ENCODE data around the gene GAPDH.
A peak's percentile ranks its signal among the peaks of the same experiment; 100 is the strongest.
"Not testable (repeated sequence)": the region's sequence is repeated elsewhere in the genome, so short reads cannot be mapped to it uniquely, and the experiment has no call there.

Gene GAPDH

DNA sequence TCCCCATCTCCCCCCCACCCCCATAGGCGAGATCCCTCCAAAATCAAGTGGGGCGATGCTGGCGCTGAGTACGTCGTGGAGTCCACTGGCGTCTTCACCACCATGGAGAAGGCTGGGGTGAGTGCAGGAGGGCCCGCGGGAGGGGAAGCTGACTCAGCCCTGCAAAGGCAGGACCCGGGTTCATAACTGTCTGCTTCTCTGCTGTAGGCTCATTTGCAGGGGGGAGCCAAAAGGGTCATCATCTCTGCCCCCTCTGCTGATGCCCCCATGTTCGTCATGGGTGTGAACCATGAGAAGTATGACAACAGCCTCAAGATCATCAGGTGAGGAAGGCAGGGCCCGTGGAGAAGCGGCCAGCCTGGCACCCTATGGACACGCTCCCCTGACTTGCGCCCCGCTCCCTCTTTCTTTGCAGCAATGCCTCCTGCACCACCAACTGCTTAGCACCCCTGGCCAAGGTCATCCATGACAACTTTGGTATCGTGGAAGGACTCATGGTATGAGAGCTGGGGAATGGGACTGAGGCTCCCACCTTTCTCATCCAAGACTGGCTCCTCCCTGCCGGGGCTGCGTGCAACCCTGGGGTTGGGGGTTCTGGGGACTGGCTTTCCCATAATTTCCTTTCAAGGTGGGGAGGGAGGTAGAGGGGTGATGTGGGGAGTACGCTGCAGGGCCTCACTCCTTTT, 2.7 kb downstream of the GAPDH start (continued):
- TF ChIP-seq, protein P1, sequence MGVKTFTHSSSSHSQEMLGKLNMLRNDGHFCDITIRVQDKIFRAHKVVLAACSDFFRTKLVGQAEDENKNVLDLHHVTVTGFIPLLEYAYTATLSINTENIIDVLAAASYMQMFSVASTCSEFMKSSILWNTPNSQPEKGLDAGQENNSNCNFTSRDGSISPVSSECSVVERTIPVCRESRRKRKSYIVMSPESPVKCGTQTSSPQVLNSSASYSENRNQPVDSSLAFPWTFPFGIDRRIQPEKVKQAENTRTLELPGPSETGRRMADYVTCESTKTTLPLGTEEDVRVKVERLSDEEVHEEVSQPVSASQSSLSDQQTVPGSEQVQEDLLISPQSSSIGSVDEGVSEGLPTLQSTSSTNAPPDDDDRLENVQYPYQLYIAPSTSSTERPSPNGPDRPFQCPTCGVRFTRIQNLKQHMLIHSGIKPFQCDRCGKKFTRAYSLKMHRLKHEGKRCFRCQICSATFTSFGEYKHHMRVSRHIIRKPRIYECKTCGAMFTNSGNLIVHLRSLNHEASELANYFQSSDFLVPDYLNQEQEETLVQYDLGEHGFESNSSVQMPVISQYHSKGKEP (tag by site-specific recombination; IDR thresholded peaks at IDR 0.05), result no peak
- no peak for TF ChIP-seq ZNF140 (tag by site-specific recombination; IDR thresholded peaks at IDR 0.05)
- TF ChIP-seq, protein P2, sequence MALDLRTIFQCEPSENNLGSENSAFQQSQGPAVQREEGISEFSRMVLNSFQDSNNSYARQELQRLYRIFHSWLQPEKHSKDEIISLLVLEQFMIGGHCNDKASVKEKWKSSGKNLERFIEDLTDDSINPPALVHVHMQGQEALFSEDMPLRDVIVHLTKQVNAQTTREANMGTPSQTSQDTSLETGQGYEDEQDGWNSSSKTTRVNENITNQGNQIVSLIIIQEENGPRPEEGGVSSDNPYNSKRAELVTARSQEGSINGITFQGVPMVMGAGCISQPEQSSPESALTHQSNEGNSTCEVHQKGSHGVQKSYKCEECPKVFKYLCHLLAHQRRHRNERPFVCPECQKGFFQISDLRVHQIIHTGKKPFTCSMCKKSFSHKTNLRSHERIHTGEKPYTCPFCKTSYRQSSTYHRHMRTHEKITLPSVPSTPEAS (tag by site-specific recombination; IDR thresholded peaks at IDR 0.05), result no peak
- TF ChIP-seq ZBTB48 (tag by site-specific recombination; IDR thresholded peaks at IDR 0.05), result no peak
- TF ChIP-seq MEIS1 (CRISPR knock-in tag; IDR thresholded peaks at IDR 0.05; ENCODE audit: borderline replicate concordance), result no peak

DNA sequence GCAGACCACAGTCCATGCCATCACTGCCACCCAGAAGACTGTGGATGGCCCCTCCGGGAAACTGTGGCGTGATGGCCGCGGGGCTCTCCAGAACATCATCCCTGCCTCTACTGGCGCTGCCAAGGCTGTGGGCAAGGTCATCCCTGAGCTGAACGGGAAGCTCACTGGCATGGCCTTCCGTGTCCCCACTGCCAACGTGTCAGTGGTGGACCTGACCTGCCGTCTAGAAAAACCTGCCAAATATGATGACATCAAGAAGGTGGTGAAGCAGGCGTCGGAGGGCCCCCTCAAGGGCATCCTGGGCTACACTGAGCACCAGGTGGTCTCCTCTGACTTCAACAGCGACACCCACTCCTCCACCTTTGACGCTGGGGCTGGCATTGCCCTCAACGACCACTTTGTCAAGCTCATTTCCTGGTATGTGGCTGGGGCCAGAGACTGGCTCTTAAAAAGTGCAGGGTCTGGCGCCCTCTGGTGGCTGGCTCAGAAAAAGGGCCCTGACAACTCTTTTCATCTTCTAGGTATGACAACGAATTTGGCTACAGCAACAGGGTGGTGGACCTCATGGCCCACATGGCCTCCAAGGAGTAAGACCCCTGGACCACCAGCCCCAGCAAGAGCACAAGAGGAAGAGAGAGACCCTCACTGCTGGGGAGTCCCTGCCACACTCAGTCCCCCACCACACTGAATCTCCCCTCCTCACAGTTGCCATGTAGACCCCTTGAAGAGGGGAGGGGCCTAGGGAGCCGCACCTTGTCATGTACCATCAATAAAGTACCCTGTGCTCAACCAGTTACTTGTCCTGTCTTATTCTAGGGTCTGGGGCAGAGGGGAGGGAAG, 3.5 kb downstream of the GAPDH start:
- ChIA-PET POLR2A (interaction anchor here (0.9 to 4.9 kb wide), 7 partner anchors 11 to 201 kb away, joined by 3 to 46 read pairs (median 6); partner anchors contain the start of genes MRPL51, NOP2 and VAMP1), CTCF (interaction anchor here (0.6 to 3.6 kb wide), 26 partner anchors 8 to 219 kb away, joined by 3 to 51 read pairs (median 4); partner anchors contain the start of genes MLF2 and VAMP1)

More for the DNA sequence above, 3.5 kb downstream of the GAPDH start:
- H3K4me1 ChIP-seq (ENCODE audit: control insufficient read depth, insufficient read depth, low read length); H3K9me3 ChIP-seq (ENCODE audit: control insufficient read depth, insufficient read depth, low read depth, low read length); H3K4me3 ChIP-seq (ENCODE audit: low read depth, low read length): not testable (repeated sequence)
- peaks cover 3 to 72% of the 10 kb centered on the region in 2 experiments; a peak in 1 of 3 replicates for H3K36me3 ChIP-seq (ENCODE audit: control insufficient read depth in 2 of 2, insufficient read depth in 1 of 2, low read length in 2 of 2)
- H3K27ac ChIP-seq (ENCODE audit: extremely low read depth, low read depth, low read length), result peak overlapping the region; percentile 93
- 0 out of 2 replicates have a peak, but pooled peaks have one; percentile 25 for TF ChIP-seq ZBTB48 (tag by site-specific recombination; IDR thresholded peaks at IDR 0.05)
- TF ChIP-seq ZFP37 (tag by site-specific recombination; IDR thresholded peaks at IDR 0.05), result 0 out of 2 replicates have a peak, but pooled peaks have one; percentile 23
- TF ChIP-seq, protein P3, sequence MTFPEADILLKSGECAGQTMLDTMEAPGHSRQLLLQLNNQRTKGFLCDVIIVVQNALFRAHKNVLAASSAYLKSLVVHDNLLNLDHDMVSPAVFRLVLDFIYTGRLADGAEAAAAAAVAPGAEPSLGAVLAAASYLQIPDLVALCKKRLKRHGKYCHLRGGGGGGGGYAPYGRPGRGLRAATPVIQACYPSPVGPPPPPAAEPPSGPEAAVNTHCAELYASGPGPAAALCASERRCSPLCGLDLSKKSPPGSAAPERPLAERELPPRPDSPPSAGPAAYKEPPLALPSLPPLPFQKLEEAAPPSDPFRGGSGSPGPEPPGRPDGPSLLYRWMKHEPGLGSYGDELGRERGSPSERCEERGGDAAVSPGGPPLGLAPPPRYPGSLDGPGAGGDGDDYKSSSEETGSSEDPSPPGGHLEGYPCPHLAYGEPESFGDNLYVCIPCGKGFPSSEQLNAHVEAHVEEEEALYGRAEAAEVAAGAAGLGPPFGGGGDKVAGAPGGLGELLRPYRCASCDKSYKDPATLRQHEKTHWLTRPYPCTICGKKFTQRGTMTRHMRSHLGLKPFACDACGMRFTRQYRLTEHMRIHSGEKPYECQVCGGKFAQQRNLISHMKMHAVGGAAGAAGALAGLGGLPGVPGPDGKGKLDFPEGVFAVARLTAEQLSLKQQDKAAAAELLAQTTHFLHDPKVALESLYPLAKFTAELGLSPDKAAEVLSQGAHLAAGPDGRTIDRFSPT (tag by site-specific recombination; IDR thresholded peaks at IDR 0.05), result 0 out of 2 replicates have a peak, but pooled peaks have one; percentile 92
- TF ChIP-seq, protein P4, sequence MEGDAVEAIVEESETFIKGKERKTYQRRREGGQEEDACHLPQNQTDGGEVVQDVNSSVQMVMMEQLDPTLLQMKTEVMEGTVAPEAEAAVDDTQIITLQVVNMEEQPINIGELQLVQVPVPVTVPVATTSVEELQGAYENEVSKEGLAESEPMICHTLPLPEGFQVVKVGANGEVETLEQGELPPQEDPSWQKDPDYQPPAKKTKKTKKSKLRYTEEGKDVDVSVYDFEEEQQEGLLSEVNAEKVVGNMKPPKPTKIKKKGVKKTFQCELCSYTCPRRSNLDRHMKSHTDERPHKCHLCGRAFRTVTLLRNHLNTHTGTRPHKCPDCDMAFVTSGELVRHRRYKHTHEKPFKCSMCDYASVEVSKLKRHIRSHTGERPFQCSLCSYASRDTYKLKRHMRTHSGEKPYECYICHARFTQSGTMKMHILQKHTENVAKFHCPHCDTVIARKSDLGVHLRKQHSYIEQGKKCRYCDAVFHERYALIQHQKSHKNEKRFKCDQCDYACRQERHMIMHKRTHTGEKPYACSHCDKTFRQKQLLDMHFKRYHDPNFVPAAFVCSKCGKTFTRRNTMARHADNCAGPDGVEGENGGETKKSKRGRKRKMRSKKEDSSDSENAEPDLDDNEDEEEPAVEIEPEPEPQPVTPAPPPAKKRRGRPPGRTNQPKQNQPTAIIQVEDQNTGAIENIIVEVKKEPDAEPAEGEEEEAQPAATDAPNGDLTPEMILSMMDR (tag by site-specific recombination; IDR thresholded peaks at IDR 0.05), result peak; percentile 90
- peak; percentile 89 for TF ChIP-seq SCRT2 (tag by site-specific recombination; IDR thresholded peaks at IDR 0.05)
- TF ChIP-seq ZBTB8A (tag by site-specific recombination; IDR thresholded peaks at IDR 0.05), result peak; percentile 20; the same call in 1 of the 2 replicates
- 0 out of 2 replicates have a peak, but pooled peaks have one; percentile 29 for TF ChIP-seq ZSCAN30 (tag by site-specific recombination; IDR thresholded peaks at IDR 0.05)
- peak; percentile 72 for TF ChIP-seq ZNF654 (tag by site-specific recombination; IDR thresholded peaks at IDR 0.05; ENCODE audit: low read depth)
- peak; percentile 37; the same call in 1 of the 2 replicates for TF ChIP-seq ZNF660 (tag by site-specific recombination; IDR thresholded peaks at IDR 0.05)
